Measurements from ENCODE around the gene MRPL20.

DNA sequence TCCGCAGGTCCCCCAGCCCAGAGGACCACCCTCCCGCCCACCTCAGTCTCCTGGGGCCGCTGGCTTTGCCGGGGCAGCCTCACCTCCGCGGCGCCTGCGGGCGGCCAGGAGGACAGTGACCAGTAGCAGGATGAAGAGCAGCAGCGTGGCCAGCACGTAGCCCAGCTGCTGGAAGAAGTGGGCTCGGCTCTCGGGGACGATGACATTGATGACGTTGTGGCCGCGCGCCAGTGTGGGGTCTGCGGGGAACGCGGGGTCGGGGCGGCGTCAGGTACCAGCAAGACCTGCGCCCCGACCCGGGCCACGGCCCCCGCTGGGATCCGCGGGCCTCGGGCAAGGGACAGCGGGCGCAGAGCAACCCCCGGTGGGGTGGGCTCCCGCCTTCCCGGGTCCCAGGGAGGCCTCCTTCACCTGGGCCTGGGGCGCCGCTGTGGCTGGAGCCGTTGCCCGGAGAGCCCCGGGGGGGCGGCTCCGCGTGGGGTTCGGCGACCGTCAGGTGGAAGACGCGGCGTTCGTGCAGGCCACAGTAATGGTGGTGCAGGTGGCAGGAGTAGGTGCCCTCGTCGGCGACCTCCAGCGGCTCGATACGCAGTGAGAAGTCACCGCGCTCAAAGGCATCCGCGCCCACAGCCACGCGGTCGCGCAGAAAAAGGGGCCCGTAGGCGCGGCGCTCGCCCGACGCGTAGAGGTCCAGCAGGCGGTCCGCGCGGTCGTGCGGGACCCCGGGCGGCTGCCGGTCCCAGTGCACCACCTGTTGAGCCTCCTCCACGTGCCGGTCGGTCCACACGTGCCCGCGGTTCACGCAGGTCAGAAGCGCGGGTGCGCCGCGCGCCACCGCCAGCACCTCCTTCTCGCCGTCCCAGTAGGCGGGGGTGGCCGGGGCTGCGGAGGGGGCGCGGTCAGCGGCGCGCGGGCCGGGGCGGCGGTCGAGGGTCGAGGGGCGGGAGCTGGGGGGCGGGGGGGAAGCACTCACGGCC lies 52.5 kb downstream of the MRPL20 start:
- no peak for TF ChIP-seq POLR2AphosphoS5 (IDR thresholded peaks at IDR 0.05)
- TF ChIP-seq POLR2A (IDR thresholded peaks at IDR 0.05), result no peak
- TF ChIP-seq, protein P1, sequence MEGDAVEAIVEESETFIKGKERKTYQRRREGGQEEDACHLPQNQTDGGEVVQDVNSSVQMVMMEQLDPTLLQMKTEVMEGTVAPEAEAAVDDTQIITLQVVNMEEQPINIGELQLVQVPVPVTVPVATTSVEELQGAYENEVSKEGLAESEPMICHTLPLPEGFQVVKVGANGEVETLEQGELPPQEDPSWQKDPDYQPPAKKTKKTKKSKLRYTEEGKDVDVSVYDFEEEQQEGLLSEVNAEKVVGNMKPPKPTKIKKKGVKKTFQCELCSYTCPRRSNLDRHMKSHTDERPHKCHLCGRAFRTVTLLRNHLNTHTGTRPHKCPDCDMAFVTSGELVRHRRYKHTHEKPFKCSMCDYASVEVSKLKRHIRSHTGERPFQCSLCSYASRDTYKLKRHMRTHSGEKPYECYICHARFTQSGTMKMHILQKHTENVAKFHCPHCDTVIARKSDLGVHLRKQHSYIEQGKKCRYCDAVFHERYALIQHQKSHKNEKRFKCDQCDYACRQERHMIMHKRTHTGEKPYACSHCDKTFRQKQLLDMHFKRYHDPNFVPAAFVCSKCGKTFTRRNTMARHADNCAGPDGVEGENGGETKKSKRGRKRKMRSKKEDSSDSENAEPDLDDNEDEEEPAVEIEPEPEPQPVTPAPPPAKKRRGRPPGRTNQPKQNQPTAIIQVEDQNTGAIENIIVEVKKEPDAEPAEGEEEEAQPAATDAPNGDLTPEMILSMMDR (IDR thresholded peaks at IDR 0.05), result no peak
- no peak for TF ChIP-seq EP300 (IDR thresholded peaks at IDR 0.05)
